ENCODE measurements around the gene CCNL1.
A peak's percentile ranks its signal among the peaks of the same experiment; 100 is the strongest.

Gene CCNL1

DNA sequence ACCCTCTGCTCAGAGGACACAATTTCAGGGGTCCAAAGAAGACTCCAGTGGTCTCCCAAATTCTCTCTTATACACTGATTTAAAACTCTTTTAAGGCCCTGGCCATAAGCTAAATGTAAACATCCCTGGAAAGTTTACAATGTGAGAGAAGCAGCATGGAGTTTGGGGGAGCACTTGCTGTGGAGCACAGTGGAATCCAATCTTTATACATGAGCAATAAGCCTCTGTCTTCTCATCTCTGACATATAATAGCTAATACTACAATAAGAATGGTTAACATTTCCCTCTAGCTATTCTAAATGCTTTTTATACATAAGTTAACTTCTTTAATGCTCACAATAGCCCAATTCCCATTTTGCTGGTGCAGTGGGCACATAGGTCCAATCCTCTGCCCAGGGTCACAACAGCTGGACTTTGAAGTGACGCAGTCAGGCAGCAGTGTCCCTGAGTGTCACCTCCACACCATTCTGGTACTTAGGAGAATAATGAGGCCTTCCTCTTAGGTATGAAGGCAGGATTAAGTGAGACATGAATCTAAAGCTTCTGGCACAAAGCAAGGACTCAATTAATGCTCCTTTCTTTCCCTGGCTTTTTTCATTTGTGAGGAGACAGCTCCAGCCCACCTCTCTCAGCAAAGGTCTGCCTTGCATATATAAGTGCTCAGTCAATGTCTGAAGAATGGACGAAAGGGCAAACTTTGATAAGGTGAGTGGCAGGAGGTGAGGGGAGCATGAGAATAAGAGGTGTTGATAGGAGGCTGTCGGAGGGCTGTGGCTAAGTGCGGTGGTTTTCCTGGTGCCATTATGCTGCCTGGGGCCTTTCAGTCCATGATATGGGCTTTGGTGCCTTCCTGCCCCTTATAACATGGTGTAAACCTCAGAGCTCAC lies 26.3 kb downstream of the CCNL1 start:
- H3K4me3 ChIP-seq (ENCODE audit: low read length), result no peak overlapping the region
- no peaks in the 10 kb centered on the region for H3K36me3 ChIP-seq (ENCODE audit: control insufficient read depth, insufficient read depth, low read length)
- H3K27ac ChIP-seq (ENCODE audit: low read depth, low read length), result no peak overlapping the region
- no peak overlapping the region for H3K9ac ChIP-seq (ENCODE audit: low read length)
- H3K4me1 ChIP-seq (ENCODE audit: control insufficient read depth, insufficient read depth, low read length), result peaks cover 22% of the 10 kb centered on the region
- no peaks in the 10 kb centered on the region for H3K27me3 ChIP-seq (ENCODE audit: control insufficient read depth, insufficient read depth, low read length)

DNA sequence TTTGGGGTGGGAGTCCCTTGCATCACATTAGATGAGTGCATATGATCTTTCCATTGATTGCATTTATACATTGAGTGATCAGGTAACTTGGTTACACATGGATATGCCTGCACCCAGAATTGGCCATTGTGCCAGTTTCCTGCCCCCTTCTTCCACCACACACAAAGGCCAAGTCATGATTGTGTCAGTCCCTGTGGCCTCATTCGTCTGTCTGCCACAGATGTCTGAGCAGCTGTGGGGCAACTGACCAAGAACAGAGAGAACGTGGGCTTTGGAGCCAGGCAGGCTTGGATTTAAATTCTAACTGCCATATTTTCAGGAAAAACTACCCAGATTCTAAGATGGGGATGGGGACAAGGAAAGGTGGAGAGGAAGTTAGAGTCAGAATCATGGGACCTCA lies 27.0 kb downstream of the CCNL1 start:
- H3K4me3 ChIP-seq (ENCODE audit: low read length), result no peak overlapping the region
- no peaks in the 10 kb centered on the region for H3K27me3 ChIP-seq (ENCODE audit: control insufficient read depth, insufficient read depth, low read length)
- H3K27ac ChIP-seq (ENCODE audit: low read depth, low read length), result no peak overlapping the region
- no peak overlapping the region for H3K9ac ChIP-seq (ENCODE audit: low read length)
- H3K36me3 ChIP-seq (ENCODE audit: control insufficient read depth, insufficient read depth, low read length), result no peaks in the 10 kb centered on the region
- H3K4me1 ChIP-seq (ENCODE audit: control insufficient read depth, insufficient read depth, low read length), result peaks cover 23% of the 10 kb centered on the region

DNA sequence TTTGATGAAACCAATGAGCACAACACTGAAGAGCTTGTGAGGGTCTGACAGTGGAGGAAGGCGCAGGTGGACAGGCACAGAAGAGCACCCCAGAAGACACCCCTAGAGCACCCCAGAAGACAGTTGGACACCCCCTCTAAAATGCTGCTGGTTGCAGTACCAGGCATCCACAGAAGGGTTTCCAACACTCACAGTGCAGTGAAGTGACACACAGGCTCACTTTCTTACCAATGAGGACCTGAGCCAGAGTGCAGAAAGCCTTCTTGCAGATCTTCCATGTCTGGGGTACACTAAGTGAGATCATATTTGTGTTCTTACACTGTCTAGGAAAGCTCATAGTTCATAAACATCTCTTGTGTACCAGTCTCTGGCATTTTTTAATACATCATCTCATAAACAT lies 27.6 kb downstream of the CCNL1 start:
- H3K27me3 ChIP-seq (ENCODE audit: control insufficient read depth, insufficient read depth, low read length), result no peaks in the 10 kb centered on the region
- no peak overlapping the region for H3K4me3 ChIP-seq (ENCODE audit: low read length)
- no peak overlapping the region for H3K9ac ChIP-seq (ENCODE audit: low read length)
- H3K4me1 ChIP-seq (ENCODE audit: control insufficient read depth, insufficient read depth, low read length), result peaks cover 23% of the 10 kb centered on the region
- no peaks in the 10 kb centered on the region for H3K36me3 ChIP-seq (ENCODE audit: control insufficient read depth, insufficient read depth, low read length)
- H3K27ac ChIP-seq (ENCODE audit: low read depth, low read length), result no peak overlapping the region

DNA sequence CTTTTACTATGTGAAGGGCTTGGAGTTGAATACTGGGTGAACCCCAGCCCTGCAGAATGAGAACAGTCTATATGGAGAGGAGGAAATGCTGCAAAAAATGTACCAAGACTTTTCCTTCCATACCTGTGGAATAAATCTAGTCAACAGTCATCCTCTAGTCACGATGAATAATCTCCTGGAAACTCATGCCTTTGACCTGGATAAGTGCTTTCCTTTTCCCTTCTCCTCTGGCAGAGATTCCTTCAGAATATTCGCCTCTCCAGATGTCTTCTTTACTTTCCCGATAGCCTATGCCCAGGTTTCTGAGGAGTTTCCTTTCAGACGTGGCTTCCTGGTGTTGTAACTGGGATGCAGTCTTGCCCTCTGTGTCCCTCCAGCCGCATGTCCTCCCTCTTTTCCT lies 28.1 kb downstream of the CCNL1 start:
- H3K4me1 ChIP-seq (ENCODE audit: control insufficient read depth, insufficient read depth, low read length), result peaks cover 18% of the 10 kb centered on the region
- H3K36me3 ChIP-seq (ENCODE audit: control insufficient read depth, insufficient read depth, low read length), result no peaks in the 10 kb centered on the region
- H3K4me3 ChIP-seq (ENCODE audit: low read length), result no peak overlapping the region
- H3K27ac ChIP-seq (ENCODE audit: low read depth, low read length), result no peak overlapping the region
- H3K9ac ChIP-seq (ENCODE audit: low read length), result no peak overlapping the region
- H3K27me3 ChIP-seq (ENCODE audit: control insufficient read depth, insufficient read depth, low read length), result no peaks in the 10 kb centered on the region

DNA sequence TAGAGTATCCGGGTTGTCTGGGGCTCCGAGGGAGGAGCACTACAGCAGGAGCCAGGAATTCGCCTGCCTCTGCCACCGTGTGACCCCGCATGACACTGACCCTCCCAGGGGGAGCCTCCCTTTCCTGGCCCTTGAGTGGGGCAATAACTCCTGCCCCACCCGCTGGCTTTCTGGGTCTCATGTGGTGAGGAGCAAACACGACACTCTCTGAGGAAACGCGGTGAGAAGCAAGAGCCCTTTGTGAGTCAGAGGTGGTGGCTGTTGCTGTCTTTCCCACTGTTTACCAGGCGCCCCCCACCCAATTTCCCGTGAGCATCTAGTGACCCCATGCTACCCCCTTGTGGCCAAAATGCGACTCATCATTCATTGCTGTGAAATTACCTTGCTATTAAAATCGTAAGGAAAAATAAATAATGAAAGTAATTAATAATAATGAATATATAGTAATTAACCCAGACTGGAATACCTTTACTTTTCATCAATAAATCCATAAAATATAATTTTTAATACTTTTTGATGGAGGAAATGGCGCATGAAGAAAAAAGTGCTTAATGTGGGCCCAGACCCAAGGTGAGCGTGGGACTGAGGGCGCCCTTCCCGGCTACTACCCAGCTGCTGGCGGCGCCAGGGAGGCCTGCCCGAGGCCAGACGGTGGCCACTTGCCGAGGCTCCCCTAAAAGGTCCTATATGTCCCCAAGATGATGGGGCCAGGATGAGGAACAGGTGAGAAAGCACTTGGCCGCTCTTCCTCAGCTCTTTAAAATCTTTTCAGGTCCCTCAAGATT lies 29.3 kb downstream of the CCNL1 start:
- Histone ChIP-seq H3K27ac (ENCODE audit: low read depth, low read length) (peak overlapping the region; percentile 65), H3K4me1 (ENCODE audit: control insufficient read depth, insufficient read depth, low read length) (peaks cover 12% of the 10 kb centered on the region), H3K4me3 (ENCODE audit: low read length) (peak overlapping the region; percentile 14), H3K9ac (ENCODE audit: low read length) (no peak overlapping the region), H3K27me3 (ENCODE audit: control insufficient read depth, insufficient read depth, low read length) (no peaks in the 10 kb centered on the region), H3K36me3 (ENCODE audit: control insufficient read depth, insufficient read depth, low read length) (no peaks in the 10 kb centered on the region)

DNA sequence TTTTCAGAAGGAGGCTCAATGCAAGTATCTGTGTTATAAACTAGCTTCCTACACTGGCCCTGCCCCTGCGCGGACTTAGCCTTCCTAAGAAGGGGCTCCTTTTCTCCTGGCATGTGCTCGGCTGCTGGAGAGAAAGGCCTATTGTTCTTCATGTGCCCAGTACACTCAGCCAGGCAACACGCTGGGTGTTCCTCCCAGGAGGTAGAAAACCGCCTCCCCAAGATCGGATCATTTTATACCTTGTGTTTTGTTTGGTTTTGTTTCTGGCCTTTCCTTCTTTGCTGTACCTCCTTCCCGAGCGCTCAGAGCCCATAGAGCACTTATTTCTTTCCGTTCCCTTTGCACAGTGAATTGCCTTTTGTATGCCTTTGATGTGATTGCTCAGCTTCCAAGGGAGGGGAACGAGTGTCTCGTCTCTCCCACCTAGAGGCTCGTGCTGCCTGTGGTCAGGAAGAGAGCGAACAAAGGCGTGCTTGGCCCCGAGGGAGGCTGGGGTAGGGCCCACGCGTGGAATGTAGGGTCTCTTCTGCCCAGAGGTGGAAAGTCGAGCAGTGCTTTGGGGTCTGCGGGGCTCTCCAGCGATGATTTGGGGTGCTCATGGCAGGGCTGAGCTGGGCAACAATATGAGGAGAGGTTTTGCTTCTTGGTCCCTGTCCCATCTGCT lies 30.0 kb downstream of the CCNL1 start:
- H3K36me3 ChIP-seq (ENCODE audit: control insufficient read depth, insufficient read depth, low read length), result no peaks in the 10 kb centered on the region
- H3K27ac ChIP-seq (ENCODE audit: low read depth, low read length), result peak overlapping the region; percentile 65
- no peaks in the 10 kb centered on the region for H3K27me3 ChIP-seq (ENCODE audit: control insufficient read depth, insufficient read depth, low read length)
- peak overlapping the region; percentile 14 for H3K4me3 ChIP-seq (ENCODE audit: low read length)
- peak overlapping the region; percentile 14 for H3K9ac ChIP-seq (ENCODE audit: low read length)
- peaks cover 12% of the 10 kb centered on the region for H3K4me1 ChIP-seq (ENCODE audit: control insufficient read depth, insufficient read depth, low read length)

DNA sequence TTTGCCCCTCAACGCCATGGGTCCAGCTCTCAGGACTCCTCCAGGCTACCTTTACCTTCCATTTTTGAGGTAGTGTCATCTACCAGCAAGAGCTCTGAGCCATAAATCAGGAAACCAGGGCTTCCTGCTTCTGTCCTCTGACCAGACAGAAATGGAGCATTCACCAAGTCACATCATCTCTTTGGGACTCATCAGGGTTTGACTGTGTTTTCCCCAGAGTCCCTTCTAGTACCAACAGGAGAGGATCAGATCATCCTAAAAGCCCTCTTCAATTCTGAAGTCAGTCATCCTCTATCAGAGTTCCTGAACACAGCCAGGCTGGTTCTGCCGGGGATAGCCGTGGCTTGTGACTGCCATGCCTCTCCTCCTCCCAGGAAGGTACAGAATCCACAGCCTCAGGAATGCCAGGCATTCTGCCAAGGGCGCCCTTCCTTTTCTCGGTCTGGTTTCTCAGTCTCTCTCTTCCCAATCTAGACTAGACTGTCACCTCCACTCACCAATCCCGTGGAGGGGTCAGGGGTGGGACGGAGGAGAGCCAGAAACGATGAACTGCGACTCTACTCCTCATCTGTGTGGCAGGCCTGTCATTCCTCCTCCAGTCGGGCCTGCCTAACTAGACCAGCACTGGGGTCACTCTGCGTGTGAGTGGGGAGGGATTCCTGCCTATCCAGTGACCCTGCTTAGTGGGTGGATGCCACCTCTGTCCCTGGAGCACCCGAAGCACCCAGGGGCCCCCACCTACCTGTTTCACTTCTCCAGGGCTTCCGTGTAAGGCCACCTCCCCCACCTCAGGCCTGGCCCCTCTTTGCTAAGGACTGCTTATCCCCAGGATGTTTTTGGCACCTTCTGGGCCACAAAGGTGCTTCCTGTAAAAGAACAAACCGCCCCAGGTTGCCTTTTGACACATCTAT lies 30.9 kb downstream of the CCNL1 start:
- Histone ChIP-seq H3K27me3 (ENCODE audit: control insufficient read depth, insufficient read depth, low read length) (no peaks in the 10 kb centered on the region), H3K4me1 (ENCODE audit: control insufficient read depth, insufficient read depth, low read length) (peaks cover 12% of the 10 kb centered on the region), H3K36me3 (ENCODE audit: control insufficient read depth, insufficient read depth, low read length) (no peaks in the 10 kb centered on the region), H3K4me3 (ENCODE audit: low read length) (no peak overlapping the region), H3K27ac (ENCODE audit: low read depth, low read length) (peak overlapping the region; percentile 42), H3K9ac (ENCODE audit: low read length) (no peak overlapping the region)

DNA sequence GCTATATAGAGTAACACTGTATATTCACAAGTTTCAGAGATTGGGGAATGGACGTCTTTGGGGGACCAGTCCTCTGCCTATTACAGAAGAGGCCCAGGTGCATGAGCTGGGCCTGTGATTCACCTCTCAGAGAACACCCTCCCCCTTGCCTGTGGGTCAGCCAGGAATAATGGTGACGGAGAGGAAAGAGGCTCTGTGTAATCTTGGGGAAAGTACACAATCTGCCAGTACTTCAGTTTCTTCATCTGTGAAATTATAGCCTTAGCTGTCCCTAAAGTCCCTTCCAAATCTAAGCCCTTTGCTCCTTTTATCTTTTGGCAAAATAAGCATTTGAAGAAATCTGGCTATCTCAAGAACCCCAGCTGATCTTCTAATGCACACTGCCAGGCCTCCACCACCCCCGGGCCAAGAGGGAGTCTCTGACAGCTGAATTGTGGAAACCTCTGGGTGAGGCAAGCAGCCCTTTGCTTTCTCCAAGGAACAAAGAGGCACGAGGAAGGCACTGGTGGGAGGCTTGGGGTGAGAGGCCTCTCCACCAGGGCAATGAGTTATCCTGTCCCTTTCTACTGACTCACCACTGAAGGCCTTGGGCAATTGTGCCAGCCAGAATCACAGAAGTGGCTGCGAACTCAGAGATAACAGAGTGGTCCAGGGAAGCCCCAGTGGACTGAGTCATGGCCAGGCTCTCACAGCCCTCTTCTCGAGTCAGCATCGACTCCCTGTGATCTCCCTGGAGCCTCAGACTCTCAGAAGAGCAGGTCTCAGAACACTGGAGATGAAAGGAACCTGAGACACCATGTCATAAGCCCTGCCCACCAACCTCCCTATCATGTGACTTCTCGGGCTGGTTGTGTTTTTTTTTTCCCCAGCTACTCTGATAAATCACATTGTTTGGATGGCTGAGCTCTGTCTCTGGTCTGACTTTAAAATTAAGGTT lies 31.8 kb downstream of the CCNL1 start:
- Histone ChIP-seq H3K36me3 (ENCODE audit: control insufficient read depth, insufficient read depth, low read length) (no peaks in the 10 kb centered on the region), H3K4me3 (ENCODE audit: low read length) (no peak overlapping the region), H3K27me3 (ENCODE audit: control insufficient read depth, insufficient read depth, low read length) (no peaks in the 10 kb centered on the region), H3K4me1 (ENCODE audit: control insufficient read depth, insufficient read depth, low read length) (peaks cover 12% of the 10 kb centered on the region), H3K9ac (ENCODE audit: low read length) (no peak overlapping the region), H3K27ac (ENCODE audit: low read depth, low read length) (no peak overlapping the region)

DNA sequence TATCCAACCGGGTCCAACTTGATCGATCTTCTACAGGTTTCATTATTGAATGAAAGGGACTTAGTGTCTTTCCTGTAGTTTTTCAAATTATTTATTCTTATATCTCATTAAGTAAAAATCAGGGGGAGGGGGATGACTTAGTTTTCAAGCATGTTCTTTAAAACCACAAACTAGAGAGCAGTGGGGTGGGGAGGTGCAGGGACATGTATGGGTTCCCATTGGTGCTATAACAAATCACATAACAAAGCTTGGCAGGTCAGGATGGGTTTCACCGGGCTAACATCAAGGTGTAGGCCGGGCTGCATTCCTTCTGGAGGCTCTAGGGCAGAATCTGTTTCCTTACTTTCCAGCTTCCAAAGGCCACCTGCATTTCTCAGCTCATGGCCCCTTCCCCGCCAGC lies 32.7 kb downstream of the CCNL1 start:
- H3K27ac ChIP-seq (ENCODE audit: low read depth, low read length), result no peak overlapping the region
- H3K4me3 ChIP-seq (ENCODE audit: low read length), result no peak overlapping the region
- peaks cover 12% of the 10 kb centered on the region for H3K4me1 ChIP-seq (ENCODE audit: control insufficient read depth, insufficient read depth, low read length)

DNA sequence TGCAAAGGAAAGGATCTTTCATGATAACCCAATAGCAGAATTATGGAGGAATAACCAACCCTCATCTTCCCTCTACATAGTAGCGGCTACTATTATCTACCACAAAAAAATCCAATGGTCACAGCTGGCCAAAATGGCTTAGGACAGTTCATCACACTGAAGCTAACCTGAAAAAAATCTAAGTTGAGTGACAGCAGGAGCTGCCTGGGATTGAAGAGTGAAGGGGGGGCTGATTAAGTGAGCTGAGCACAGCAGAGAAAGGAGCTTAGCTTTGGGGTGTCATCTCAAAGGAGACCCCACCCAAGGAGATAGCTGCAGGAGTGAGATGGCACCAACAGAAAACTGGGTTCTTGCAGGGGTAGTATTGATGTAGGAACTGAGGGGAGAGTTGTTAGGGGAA lies 33.6 kb downstream of the CCNL1 start:
- no peak overlapping the region for H3K4me3 ChIP-seq (ENCODE audit: low read length)
- no peaks in the 10 kb centered on the region for H3K27me3 ChIP-seq (ENCODE audit: control insufficient read depth, insufficient read depth, low read length)
- H3K4me1 ChIP-seq (ENCODE audit: control insufficient read depth, insufficient read depth, low read length), result peaks cover 12% of the 10 kb centered on the region
- no peak overlapping the region for H3K27ac ChIP-seq (ENCODE audit: low read depth, low read length)
- no peak overlapping the region for H3K9ac ChIP-seq (ENCODE audit: low read length)
- no peaks in the 10 kb centered on the region for H3K36me3 ChIP-seq (ENCODE audit: control insufficient read depth, insufficient read depth, low read length)

More for the DNA sequence above, 32.7 kb downstream of the CCNL1 start:
- Histone ChIP-seq H3K9ac (ENCODE audit: low read length) (no peak overlapping the region), H3K36me3 (ENCODE audit: control insufficient read depth, insufficient read depth, low read length) (no peaks in the 10 kb centered on the region), H3K27me3 (ENCODE audit: control insufficient read depth, insufficient read depth, low read length) (no peaks in the 10 kb centered on the region)

DNA sequence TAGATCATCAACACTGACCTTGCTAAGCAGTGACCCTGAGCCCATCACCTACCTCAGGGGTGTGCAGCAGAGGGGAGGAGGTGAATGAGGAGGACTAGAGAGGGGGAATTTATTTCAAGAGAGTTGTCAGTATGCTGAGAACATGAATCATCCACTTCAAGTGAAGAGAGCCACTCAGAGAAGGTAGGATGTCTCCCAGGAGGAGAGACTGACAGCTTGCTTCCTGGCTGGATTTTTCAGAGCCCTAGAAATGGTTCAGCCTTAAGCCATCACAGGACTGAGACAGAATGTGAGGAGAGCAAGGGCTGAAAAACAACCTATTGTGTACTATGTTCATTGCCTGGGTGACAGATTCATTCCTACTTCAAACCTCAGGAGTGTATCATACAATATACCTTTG lies 34.8 kb downstream of the CCNL1 start:
- H3K36me3 ChIP-seq (ENCODE audit: control insufficient read depth, insufficient read depth, low read length), result no peaks in the 10 kb centered on the region
- no peak overlapping the region for H3K4me3 ChIP-seq (ENCODE audit: low read length)
- no peak overlapping the region for H3K27ac ChIP-seq (ENCODE audit: low read depth, low read length)
- no peaks in the 10 kb centered on the region for H3K27me3 ChIP-seq (ENCODE audit: control insufficient read depth, insufficient read depth, low read length)
- H3K9ac ChIP-seq (ENCODE audit: low read length), result no peak overlapping the region
- H3K4me1 ChIP-seq (ENCODE audit: control insufficient read depth, insufficient read depth, low read length), result peaks cover 12% of the 10 kb centered on the region
